Neural cell (in vitro differentiated cells): ENCODE results near the gene SLC13A1. TPM values are rescaled to one million over a fixed set of nuclear protein-coding genes. Genes with fewer than 3 reads are reported as not detected.

Source experiments
- H2AFZ ChIP-seq: fragments of 200-600, 300-800 bp; sonication (generic), shearing (Covaris generic); 2 replicates; pipeline ENCODE4 v1.6.0; 2014; ENCODE audit warnings: low read depth, mild to moderate bottlenecking, antibody characterized with exemption, low read length, moderate library complexity
- H3F3A ChIP-seq: fragments of 200-600 bp; shearing (Covaris generic); 2 replicates; pipeline ENCODE4 v1.6.1; 2016; ENCODE audit warnings: mild to moderate bottlenecking, moderate library complexity, mixed read lengths, antibody characterized with exemption, low read length; ENCODE audit not compliant: insufficient read depth, poor library complexity, severe bottlenecking
- H3K27ac ChIP-seq: fragments of 200-600, 300-800 bp; sonication (generic), shearing (Covaris generic); 2 replicates; pipeline ENCODE4 v1.5.1; 2014; ENCODE audit warnings: mild to moderate bottlenecking, low read length, moderate library complexity
- H3K27me3 ChIP-seq: fragments of 300-800, 200-600 bp; sonication (generic), shearing (Covaris generic); 2 replicates; pipeline ENCODE4 v1.6.0; 2014; ENCODE audit warnings: mild to moderate bottlenecking, low read depth, low read length, moderate library complexity; ENCODE audit not compliant: insufficient read depth
- H3K36me3 ChIP-seq: fragments of 300-800, 200-600 bp; sonication (generic), shearing (Covaris generic); 2 replicates; pipeline ENCODE4 v1.5.1; 2014; ENCODE audit warnings: mild to moderate bottlenecking, antibody characterized with exemption, low read length, moderate library complexity; ENCODE audit not compliant: insufficient read depth
- H3K4me2 ChIP-seq: fragments of 300-800, 200-600 bp; sonication (generic), shearing (Covaris generic); 2 replicates; pipeline ENCODE4 v1.6.0; 2014; ENCODE audit warnings: mild to moderate bottlenecking, low read length
- H3K4me3 ChIP-seq: fragments of 300-800, 200-600 bp; sonication (generic), shearing (Covaris generic); 2 replicates; pipeline ENCODE4 v1.5.1; 2014; ENCODE audit warnings: mild to moderate bottlenecking, low read length, moderate library complexity
- H3K79me2 ChIP-seq: fragments of 200-600 bp; shearing (Covaris generic); replicated peaks from 2 replicates; pipeline ENCODE4 v1.6.0; 2014; ENCODE audit warnings: mild to moderate bottlenecking, low read length, moderate library complexity; ENCODE audit not compliant: insufficient read depth
- H3K9ac ChIP-seq: fragments of 300-800, 200-600 bp; sonication (generic), shearing (Covaris generic); 2 replicates; pipeline ENCODE4 v1.6.1; 2016; ENCODE audit warnings: mild to moderate bottlenecking, low read length, mixed read lengths
- H3K9me2 ChIP-seq: fragments of 200-600 bp; shearing (Covaris generic); 2 replicates; pipeline ENCODE4 v1.6.1; 2016; ENCODE audit warnings: mild to moderate bottlenecking, low read length, mixed read lengths; ENCODE audit not compliant: insufficient read depth
- H3K9me3 ChIP-seq: fragments of 200-600, 300-800 bp; sonication (generic), shearing (Covaris generic); 2 replicates; pipeline ENCODE4 v1.6.1; 2016; ENCODE audit warnings: mild to moderate bottlenecking, mixed run types, low read length, moderate library complexity, mixed read lengths
- H4K20me1 ChIP-seq: fragments of 200-600 bp; shearing (Covaris generic); 2 replicates; pipeline ENCODE4 v1.6.1; 2016; ENCODE audit warnings: mild to moderate bottlenecking, mixed run types; ENCODE audit not compliant: insufficient read depth
- CTCF ChIP-seq: fragments of 450-650 bp; IDR thresholded peaks from 2 replicates; pipeline ENCODE4 v1.5.1; 2014; ENCODE audit warnings: antibody characterized with exemption, mild to moderate bottlenecking, moderate library complexity; ENCODE audit not compliant: poor library complexity, severe bottlenecking
- EP300 ChIP-seq: fragments of 450-650 bp; conservative IDR thresholded peaks from 2 replicates; pipeline ENCODE4 v1.6.1; 2014; ENCODE audit warnings: antibody characterized with exemption, mild to moderate bottlenecking, moderate library complexity; ENCODE audit not compliant: poor library complexity, severe bottlenecking
- EZH2 ChIP-seq: fragments of 200-600, 300-800 bp; shearing (Covaris generic), sonication (generic); IDR thresholded peaks from 2 replicates; pipeline ENCODE4 v1.6.1; 2014; ENCODE audit warnings: antibody characterized with exemption, low read length, borderline replicate concordance, mild to moderate bottlenecking; ENCODE audit not compliant: insufficient read depth, poor library complexity, severe bottlenecking
- MXI1 ChIP-seq: fragments of 450-650 bp; conservative IDR thresholded peaks from 2 replicates; pipeline ENCODE4 v1.6.1; 2014; ENCODE audit warnings: antibody characterized with exemption, mild to moderate bottlenecking; ENCODE audit not compliant: poor library complexity, severe bottlenecking
- POLR2AphosphoS5 ChIP-seq: IDR thresholded peaks from 2 replicates; pipeline ENCODE4 v1.6.1; 2012
- RAD21 ChIP-seq: fragments of 450-650 bp; conservative IDR thresholded peaks from 2 replicates; pipeline ENCODE4 v1.6.1; 2014; ENCODE audit warnings: antibody characterized with exemption, mild to moderate bottlenecking, moderate library complexity
- REST ChIP-seq: IDR thresholded peaks from 2 replicates; pipeline ENCODE4 v1.6.1; 2012; ENCODE audit warnings: borderline replicate concordance
- SMC3 ChIP-seq: fragments of 450-650 bp; conservative IDR thresholded peaks from 2 replicates; pipeline ENCODE4 v1.6.1; 2014; ENCODE audit warnings: antibody characterized with exemption, mild to moderate bottlenecking, moderate library complexity; ENCODE audit not compliant: poor library complexity
- TAF1 ChIP-seq: IDR thresholded peaks from 2 replicates; pipeline ENCODE4 v1.6.1; 2012; ENCODE audit warnings: low read depth
- polyA minus RNA-seq: library from RNA; depleted of rRNA, polyadenylated mRNA; stranded (reverse); fragments of >200 nt; gene quantifications from 2 replicates; pipeline ENCODE4 v1.2.3, GENCODE V29; 2014
- polyA plus RNA-seq: library from polyadenylated mRNA; depleted of rRNA; stranded (reverse); fragments of >200 nt; gene quantifications from 2 replicates; pipeline ENCODE4 v1.2.3, GENCODE V29; 2014

The SLC13A1 gene
- polyA plus RNA-seq (not detected in 2 replicates), polyA minus RNA-seq (not detected in 2 replicates)

- no peaks in the 10 kb centered on the region for H3K9me3 ChIP-seq
- H3K27me3 ChIP-seq, result no peaks in the 10 kb centered on the region
- H3K36me3 ChIP-seq, result no peaks in the 10 kb centered on the region
- no peak within 1 kb of the TSS for H3K4me2 ChIP-seq
- TF ChIP-seq CTCF (no peak), REST (no peak), SMC3 (no peak), EZH2 (no peak), MXI1 (no peak), EP300 (no peak), TAF1 (no peak), POLR2AphosphoS5 (no peak)
- no peak within 1 kb of the TSS for H3K27ac ChIP-seq
- no peaks in the 10 kb centered on the region for H3K79me2 ChIP-seq
- no peak within 1 kb of the TSS for H3K9ac ChIP-seq
- no peaks in the 10 kb centered on the region for H3F3A ChIP-seq
- no peaks in the 10 kb centered on the region for H3K9me2 ChIP-seq
- H2AFZ ChIP-seq, result no peak within 1 kb of the TSS
- no peaks in the 10 kb centered on the region for H4K20me1 ChIP-seq
- no peak within 1 kb of the TSS for H3K4me3 ChIP-seq
These were observed at the start of gene SLC13A1 for GRCh38 chr7:123199883-123200282. TSS of gene SLC13A1 (minus strand) at chr7:123199969. CDS start at chr7:123199946, 23 bp downstream.

GRCh38 chr7:123244768-123245167 lies 45.0 kb upstream of the SLC13A1 start:
- no peak overlapping the region for H2AFZ ChIP-seq
- no peaks in the 10 kb centered on the region for H4K20me1 ChIP-seq
- no peaks in the 10 kb centered on the region for H3K36me3 ChIP-seq
- H3K4me2 ChIP-seq, result no peak overlapping the region
- no peak overlapping the region for H3K27ac ChIP-seq
- no peak overlapping the region for H3K9ac ChIP-seq
- H3K9me2 ChIP-seq, result no peaks in the 10 kb centered on the region
- TF ChIP-seq MXI1 (no peak), TAF1 (no peak), RAD21 (no peak), REST (no peak), CTCF (no peak)
- H3K79me2 ChIP-seq, result no peaks in the 10 kb centered on the region
- H3K4me3 ChIP-seq, result no peak overlapping the region
- no peaks in the 10 kb centered on the region for H3K27me3 ChIP-seq
- H3F3A ChIP-seq, result no peaks in the 10 kb centered on the region
- H3K9me3 ChIP-seq, result no peaks in the 10 kb centered on the region
